ENCODE results near the gene ABHD17C. TPM values are rescaled to one million over a fixed set of nuclear protein-coding genes. Genes with fewer than 3 reads are reported as not detected.
A peak's percentile ranks its signal among the peaks of the same experiment; 100 is the strongest.

ABHD17C gene
- total RNA-seq, 2 donors from 2014 or later: 4.5 to 10.0 TPM

DNA sequence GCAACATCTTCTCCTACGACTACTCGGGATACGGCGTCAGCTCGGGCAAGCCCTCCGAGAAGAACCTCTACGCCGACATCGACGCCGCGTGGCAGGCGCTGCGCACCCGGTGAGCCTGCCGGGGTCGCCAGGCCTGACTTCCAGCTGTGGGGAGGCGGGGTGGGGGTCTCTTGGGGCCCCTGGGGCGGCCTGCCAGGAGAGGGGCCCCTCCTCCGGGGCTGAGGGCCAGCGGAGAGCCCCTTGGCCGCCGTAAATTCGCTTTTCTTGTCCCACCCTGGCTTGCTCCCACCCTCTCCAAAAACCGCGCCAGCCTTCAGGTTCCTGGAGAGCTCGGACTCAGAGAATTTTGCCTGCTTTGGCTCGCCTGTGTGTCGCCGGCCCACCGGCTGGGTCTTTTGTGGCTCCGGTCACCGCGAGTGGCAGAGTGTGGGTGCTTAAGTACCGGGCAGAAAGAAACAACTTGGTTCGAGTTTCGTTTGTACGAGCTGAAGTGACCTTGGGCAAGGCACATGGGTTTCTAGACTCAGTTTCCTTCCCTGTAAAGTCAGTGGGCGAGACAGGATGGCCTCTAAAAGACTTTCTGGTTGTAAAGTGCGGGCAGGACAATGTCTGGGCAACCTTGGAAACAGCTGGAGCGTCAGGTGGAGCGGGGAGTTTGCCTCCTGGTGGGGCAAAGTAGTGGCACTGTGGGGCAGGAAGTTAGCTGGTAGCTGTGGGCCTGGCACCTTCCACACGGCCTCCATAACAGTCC, 976 bp downstream of the ABHD17C start:
- no peaks in the 10 kb centered on the region for H3K36me3 Mint-ChIP-seq
- no peaks in the 10 kb centered on the region for H3K9me3 Mint-ChIP-seq
- H3K27ac Mint-ChIP-seq: peak overlapping the region; percentile 56 to 67
- H3K4me1 Mint-ChIP-seq (ENCODE audit: low read depth in 2 of 2): peaks cover 15 to 25% of the 10 kb centered on the region in 2 donors
- H3K4me3 Mint-ChIP-seq: peak overlapping the region; percentile 92
- peaks cover 0 to 5% of the 10 kb centered on the region in 2 donors for H3K27me3 Mint-ChIP-seq
- DNase-seq (ENCODE audit: low spot score) (no peak), ATAC-seq (no peak)

DNA sequence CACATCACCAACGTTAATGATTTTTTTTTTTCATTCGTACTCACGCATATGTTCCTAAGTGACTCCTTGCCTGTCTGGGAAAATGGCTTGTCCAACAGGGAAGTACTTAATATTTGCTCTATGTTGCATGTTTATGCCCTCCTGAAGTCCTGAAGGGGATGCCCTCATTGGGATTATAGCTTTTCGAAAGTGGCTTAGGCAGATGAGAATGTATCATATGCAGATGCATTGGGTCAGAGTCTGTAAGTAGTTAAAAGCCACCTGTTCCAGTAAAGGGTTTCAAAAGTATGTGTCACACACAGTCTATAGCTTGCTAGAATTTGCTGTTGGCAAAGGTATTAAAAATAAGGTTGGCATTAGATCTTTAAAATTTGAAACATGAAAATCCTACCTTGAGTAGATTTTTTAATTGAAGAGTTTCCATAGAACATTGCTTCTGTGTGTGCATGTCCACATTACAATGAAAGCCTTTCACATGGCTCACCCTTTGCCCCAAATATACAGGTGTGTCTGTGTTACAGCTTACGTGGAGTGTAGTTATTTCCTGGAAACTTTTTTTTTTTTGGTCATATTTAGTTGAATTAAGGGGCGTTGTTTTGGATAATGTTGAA, 2.1 kb downstream of the ABHD17C start:
- H3K4me3 Mint-ChIP-seq: peak overlapping the region; percentile 92
- ATAC-seq: no peak
- no peaks in the 10 kb centered on the region for H3K9me3 Mint-ChIP-seq

DNA sequence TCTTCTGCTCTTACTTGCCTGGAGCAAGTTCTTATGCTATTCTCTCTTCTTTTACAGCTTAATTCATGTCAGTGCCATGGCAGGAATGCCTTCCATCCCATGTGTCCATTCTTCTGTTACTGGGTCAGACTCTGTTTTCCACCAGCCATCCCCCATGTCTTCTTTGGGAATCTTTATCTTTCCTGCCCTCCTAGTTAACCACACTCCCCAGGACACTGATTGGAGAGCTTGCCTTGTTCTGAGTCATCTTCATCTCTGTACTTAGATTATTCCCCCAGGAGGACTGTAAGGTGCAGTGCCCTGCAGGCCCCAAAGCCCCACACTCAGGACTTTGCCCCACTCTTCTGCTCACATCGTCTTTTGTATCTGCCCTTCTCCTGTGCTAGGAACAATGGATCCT, 3.6 kb downstream of the ABHD17C start:
- H3K9me3 Mint-ChIP-seq: no peaks in the 10 kb centered on the region
- H3K36me3 Mint-ChIP-seq: no peaks in the 10 kb centered on the region
- ATAC-seq (no peak), DNase-seq (ENCODE audit: low spot score) (no peak)
- H3K4me3 Mint-ChIP-seq: peak overlapping the region; percentile 0
- H3K27me3 Mint-ChIP-seq: peaks cover 7 to 8% of the 10 kb centered on the region in 2 donors
- H3K4me1 Mint-ChIP-seq (ENCODE audit: low read depth in 2 of 2): peaks cover 15 to 25% of the 10 kb centered on the region in 2 donors
- no peak overlapping the region for H3K27ac Mint-ChIP-seq

More for the DNA sequence above, 2.1 kb downstream of the ABHD17C start:
- Mint-ChIP-seq H3K4me1 (ENCODE audit: low read depth in 2 of 2) (peaks cover 15 to 25% of the 10 kb centered on the region in 2 donors), H3K36me3 (no peaks in the 10 kb centered on the region), H3K27ac (peak overlapping the region in 1 of 2 donors; percentile 67), H3K27me3 (peaks cover 2 to 5% of the 10 kb centered on the region in 2 donors)
- DNase-seq (ENCODE audit: low spot score): no peak

DNA sequence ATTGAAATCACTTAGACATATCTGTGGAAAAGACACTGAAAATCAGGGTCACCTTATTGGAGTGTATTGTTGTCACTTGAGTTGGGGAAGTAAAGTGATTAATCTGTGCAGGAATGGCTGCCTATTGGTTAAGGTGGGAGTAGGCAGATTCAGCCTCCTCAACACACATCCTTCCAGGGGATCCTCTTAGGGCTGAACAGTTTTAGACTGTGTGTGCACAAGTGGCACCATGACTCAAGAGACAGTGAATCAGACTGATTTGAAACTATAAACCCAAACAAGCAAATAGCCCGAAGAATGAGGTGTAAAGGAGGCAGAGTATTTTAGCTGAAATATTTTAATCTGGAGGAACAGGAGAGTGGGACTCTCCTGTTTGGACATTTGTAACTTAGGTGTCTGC, 4.9 kb downstream of the ABHD17C start:
- peaks cover 7 to 10% of the 10 kb centered on the region in 2 donors for H3K27me3 Mint-ChIP-seq
- peaks cover 23% of the 10 kb centered on the region in 2 donors for H3K4me1 Mint-ChIP-seq (ENCODE audit: low read depth in 2 of 2)
- H3K27ac Mint-ChIP-seq: no peak overlapping the region
- DNase-seq (ENCODE audit: low spot score) (no peak), ATAC-seq (no peak)
- H3K4me3 Mint-ChIP-seq: no peak overlapping the region
- no peaks in the 10 kb centered on the region for H3K9me3 Mint-ChIP-seq
- H3K36me3 Mint-ChIP-seq: no peaks in the 10 kb centered on the region

DNA sequence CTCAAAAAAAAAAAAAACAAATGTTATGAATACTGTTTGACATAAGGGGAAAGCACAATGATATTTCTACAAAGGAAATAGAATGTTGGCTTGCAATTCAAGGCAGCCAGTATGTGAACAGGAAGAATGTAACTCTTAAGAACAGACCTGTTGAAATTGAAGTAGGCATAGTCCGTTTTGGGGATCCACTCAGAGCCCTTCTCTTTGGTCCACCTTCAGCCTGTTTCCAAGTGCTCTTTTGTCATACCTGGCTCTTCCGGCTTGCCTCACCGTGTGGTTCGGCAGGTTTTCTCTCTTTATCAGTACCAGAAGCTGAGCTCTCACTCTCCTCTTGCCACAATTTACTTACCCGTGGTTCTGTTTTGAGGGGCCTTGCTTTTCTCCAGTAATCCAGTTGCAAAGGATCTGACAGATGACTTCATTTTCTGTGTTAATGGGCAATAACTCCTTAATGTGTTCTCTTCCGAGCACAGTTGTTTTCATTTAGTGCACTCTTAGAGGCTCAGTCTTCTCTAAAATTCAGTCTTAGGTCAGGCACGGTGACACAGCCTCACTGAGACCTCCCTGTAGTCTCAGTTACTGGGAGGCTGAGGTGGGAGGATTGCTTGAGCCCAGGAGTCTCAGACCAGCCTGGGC, 6.7 kb downstream of the ABHD17C start:
- H3K36me3 Mint-ChIP-seq: no peaks in the 10 kb centered on the region

DNA sequence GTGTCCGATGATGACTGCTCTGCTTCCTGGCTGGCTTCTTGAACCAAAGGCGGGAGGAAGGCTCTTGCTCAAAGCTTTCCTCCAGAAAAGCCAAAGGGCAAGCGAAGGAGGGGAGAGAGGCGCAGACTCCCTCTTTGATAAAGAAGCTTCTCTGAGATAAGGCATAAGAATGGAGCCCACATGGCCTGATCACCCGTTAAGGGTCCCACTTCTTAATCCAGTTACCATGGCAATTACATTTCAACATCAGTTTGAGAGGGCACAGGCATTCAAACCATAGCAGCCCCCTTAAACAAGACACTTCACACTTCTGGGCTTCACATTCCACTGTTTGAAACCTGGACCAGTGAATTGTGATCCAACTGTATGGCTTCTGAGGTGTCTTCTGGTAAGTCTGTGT, 8.0 kb downstream of the ABHD17C start:
- peaks cover 7 to 16% of the 10 kb centered on the region in 2 donors for H3K27me3 Mint-ChIP-seq
- ATAC-seq: no peak
- peaks cover 8 to 11% of the 10 kb centered on the region in 2 donors for H3K4me1 Mint-ChIP-seq (ENCODE audit: low read depth in 2 of 2)
- H3K9me3 Mint-ChIP-seq: no peaks in the 10 kb centered on the region
- no peak overlapping the region for H3K27ac Mint-ChIP-seq
- no peak for DNase-seq (ENCODE audit: low spot score)
- no peak overlapping the region for H3K4me3 Mint-ChIP-seq
- H3K36me3 Mint-ChIP-seq: no peaks in the 10 kb centered on the region

More for the DNA sequence above, 6.7 kb downstream of the ABHD17C start:
- no peak overlapping the region for H3K4me3 Mint-ChIP-seq
- peaks cover 7 to 16% of the 10 kb centered on the region in 2 donors for H3K27me3 Mint-ChIP-seq
- H3K4me1 Mint-ChIP-seq (ENCODE audit: low read depth in 2 of 2): peaks cover 16 to 18% of the 10 kb centered on the region in 2 donors
- ATAC-seq (no peak), DNase-seq (ENCODE audit: low spot score) (no peak)
- no peak overlapping the region for H3K27ac Mint-ChIP-seq
- no peaks in the 10 kb centered on the region for H3K9me3 Mint-ChIP-seq

DNA sequence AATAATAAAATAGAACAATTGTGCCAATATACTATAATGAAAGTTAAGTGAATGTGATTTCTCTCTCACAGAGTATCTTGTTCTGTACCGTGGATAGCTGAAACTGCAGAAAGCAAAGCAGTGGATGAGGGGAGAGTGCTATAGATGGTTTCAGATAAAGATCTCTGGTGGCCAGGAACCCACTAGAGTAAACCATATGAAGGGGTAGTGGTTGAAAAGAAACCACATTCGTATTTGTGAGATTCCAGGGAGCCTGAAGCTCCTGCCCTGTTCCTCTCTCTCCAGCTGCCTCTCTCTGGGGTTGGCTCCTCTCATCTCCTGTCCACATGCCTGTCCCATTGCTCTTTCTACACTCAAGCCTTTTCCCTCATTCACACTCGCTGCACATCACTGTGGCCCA, 8.9 kb downstream of the ABHD17C start:
- no peak overlapping the region for H3K4me3 Mint-ChIP-seq
- ATAC-seq (no peak), DNase-seq (ENCODE audit: low spot score) (no peak)
- H3K4me1 Mint-ChIP-seq (ENCODE audit: low read depth in 2 of 2): peaks cover 6 to 8% of the 10 kb centered on the region in 2 donors
- peaks cover 7 to 11% of the 10 kb centered on the region in 2 donors for H3K27me3 Mint-ChIP-seq
- no peaks in the 10 kb centered on the region for H3K9me3 Mint-ChIP-seq
- H3K27ac Mint-ChIP-seq: no peak overlapping the region
- no peaks in the 10 kb centered on the region for H3K36me3 Mint-ChIP-seq

DNA sequence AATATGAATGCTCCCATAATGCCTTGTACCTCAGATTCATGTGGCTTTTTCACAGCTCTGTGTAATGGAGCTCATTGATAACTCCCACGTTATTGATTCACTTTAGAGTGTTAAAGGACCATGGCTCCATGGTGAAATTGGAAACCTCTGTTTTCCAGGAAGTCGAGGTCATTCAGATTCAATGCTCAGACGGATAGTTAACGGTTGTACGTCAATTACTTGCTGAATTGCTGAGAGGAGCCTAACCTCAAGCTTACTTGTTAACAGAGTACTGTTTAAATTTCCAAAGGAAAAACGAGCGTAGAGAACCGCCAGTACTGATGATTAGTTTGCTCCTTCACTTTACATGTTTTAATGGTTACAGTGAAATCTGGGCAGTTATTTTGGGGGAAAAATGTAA, 11.1 kb downstream of the ABHD17C start:
- ATAC-seq: no peak
- Mint-ChIP-seq H3K27ac (no peak overlapping the region), H3K4me3 (no peak overlapping the region), H3K4me1 (ENCODE audit: low read depth in 2 of 2) (peaks cover 22 to 25% of the 10 kb centered on the region in 2 donors), H3K36me3 (no peaks in the 10 kb centered on the region), H3K9me3 (no peaks in the 10 kb centered on the region), H3K27me3 (peaks cover 7 to 11% of the 10 kb centered on the region in 2 donors)
- no peak for DNase-seq (ENCODE audit: low spot score)

DNA sequence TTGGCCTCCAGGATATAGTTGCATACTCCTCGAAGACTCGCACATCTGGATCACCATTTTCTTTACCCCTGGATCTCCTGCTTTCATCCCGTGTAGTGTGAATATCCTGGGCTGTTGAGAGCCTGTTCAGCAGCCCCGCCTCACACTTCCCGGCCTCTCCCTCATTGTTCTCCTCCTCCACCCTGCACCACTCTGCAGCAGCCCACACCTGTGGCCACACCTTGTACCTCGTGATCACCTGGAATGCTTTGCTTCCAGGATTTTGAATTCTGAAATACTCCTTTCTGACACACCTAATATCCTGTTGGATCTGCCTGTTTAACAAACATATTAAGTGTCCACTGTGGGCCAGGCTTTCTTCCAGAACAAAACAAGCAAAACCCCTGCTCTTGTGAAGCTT, 14.4 kb downstream of the ABHD17C start:
- H3K4me1 Mint-ChIP-seq (ENCODE audit: low read depth in 2 of 2): peaks cover 29 to 30% of the 10 kb centered on the region in 2 donors
- H3K9me3 Mint-ChIP-seq: no peaks in the 10 kb centered on the region
- DNase-seq (ENCODE audit: low spot score): no peak
- H3K4me3 Mint-ChIP-seq: no peak overlapping the region
- H3K27me3 Mint-ChIP-seq: peaks cover 0 to 6% of the 10 kb centered on the region in 2 donors
- H3K36me3 Mint-ChIP-seq: no peaks in the 10 kb centered on the region
- H3K27ac Mint-ChIP-seq: no peak overlapping the region
- ATAC-seq: no peak

DNA sequence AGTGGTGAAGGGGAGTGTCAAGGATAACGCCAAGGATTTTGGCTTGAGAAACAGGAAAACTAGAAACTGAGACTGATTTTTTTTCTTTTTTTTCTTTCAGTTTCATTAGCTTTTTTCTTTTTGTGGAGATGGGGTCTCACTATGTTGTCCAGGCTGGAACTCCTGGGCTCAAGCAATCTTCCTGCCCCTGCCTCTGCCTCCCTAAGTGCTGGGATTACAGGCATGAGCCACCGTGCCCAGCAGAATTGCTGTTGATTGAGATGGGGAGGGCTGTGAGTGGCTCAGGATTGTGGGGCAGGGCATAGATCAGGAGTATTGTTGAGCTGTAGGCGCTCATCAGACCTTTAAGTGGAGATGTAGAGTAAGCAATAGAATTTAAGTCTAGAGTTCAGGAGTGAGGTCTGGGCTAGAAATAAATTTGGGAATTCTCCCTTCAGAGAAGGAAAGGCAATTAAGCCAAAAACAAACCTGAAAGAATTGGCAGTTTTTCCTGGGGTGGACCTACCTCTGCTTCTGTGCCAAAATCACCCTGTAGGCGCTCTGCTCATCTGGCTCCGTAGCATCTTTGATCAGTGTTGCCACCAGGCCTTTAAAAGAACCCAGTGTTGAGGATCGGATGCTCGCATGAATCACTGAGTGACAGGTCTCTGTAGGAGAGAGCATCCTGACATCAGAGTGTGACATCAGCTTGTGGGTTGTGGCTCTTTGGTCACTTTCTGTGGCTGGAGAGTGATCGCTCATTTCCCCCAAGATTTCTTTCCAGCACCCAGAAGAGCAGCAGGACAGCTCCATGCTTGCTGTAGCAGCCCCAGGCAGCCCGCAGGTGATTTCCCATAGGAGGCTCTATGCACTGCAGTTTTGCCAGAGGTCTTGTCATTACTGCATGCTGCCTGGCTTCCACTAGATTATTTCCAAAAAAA, 15.8 kb downstream of the ABHD17C start:
- H3K36me3 Mint-ChIP-seq: no peaks in the 10 kb centered on the region
- DNase-seq (ENCODE audit: low spot score) (no peak), ATAC-seq (peak; percentile 92 to 93)
- H3K4me1 Mint-ChIP-seq (ENCODE audit: low read depth in 2 of 2): peaks cover 29 to 30% of the 10 kb centered on the region in 2 donors
- no peaks in the 10 kb centered on the region for H3K9me3 Mint-ChIP-seq
- peak overlapping the region; percentile 6 for H3K4me3 Mint-ChIP-seq
- H3K27ac Mint-ChIP-seq: peak overlapping the region in 1 of 2 donors; percentile 53
- peaks cover 0 to 3% of the 10 kb centered on the region in 2 donors for H3K27me3 Mint-ChIP-seq

DNA sequence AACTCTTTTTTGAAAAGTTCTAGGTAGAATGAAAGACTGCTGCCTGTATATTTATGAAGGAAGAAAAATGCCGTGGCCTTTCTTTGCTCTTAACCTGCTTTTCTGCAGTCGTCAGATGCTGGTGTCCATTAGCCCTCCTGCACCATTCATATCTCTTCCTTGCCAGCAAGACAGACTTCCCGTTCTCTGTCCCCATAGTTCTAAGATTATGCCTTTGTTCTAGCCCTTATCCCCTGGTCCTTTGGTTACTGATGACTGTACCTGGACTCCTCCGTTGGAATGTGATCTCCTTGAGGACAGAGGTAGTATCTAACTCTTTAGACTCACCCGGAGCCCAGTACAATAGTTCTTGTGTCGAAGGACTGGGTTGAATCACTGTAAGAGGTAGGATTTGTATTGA, 16.8 kb downstream of the ABHD17C start:
- DNase-seq (ENCODE audit: low spot score) (no peak), ATAC-seq (no peak)
- no peaks in the 10 kb centered on the region for H3K9me3 Mint-ChIP-seq
- peaks cover 29 to 30% of the 10 kb centered on the region in 2 donors for H3K4me1 Mint-ChIP-seq (ENCODE audit: low read depth in 2 of 2)
- no peaks in the 10 kb centered on the region for H3K27me3 Mint-ChIP-seq
- no peak overlapping the region for H3K4me3 Mint-ChIP-seq
- peak overlapping the region in 1 of 2 donors; percentile 24 for H3K27ac Mint-ChIP-seq
- H3K36me3 Mint-ChIP-seq: no peaks in the 10 kb centered on the region

DNA sequence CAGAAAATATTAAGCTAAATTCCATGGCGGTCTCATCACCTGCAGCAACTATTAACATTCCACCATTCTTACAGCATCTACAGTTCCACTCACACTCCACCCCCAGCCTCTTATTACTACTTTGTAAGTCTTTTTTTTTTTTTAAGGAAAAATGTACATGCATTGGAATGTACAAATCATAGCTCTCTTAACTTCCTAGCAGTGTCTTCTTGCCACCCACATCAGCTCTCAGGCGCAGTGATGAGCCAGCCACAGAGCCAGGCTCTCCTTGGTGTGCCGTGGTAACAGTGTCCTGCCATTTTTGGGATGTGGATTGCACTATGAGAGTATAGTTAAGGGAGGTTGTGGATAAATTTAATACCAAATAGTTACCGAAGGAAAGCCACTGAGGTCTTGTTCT, 17.8 kb downstream of the ABHD17C start:
- Mint-ChIP-seq H3K27me3 (no peaks in the 10 kb centered on the region), H3K27ac (no peak overlapping the region), H3K4me1 (ENCODE audit: low read depth in 2 of 2) (peaks cover 29 to 30% of the 10 kb centered on the region in 2 donors), H3K9me3 (no peaks in the 10 kb centered on the region), H3K36me3 (no peaks in the 10 kb centered on the region), H3K4me3 (no peak overlapping the region)
- DNase-seq (ENCODE audit: low spot score) (no peak), ATAC-seq (no peak)

DNA sequence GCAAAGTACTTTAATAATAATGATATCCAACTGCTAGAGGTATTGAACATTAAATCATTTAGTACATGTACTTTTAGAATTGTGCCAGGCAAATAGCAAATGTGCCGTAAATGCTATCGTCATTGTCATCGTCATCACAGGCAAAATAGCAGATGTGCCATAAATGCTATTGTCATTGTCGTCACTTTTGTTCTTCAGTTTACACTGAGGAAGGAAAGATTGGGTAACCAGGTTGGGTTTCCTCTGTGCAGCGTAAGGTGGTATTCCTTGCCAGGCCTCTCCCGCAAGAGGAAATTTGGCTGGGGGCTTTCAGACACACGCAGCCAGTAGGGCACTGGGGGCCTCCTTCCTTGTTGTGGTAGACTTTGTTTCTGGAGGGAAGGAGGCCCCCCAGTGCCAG, 26.4 kb downstream of the ABHD17C start:
- Mint-ChIP-seq H3K4me1 (ENCODE audit: low read depth in 2 of 2) (no peaks in the 10 kb centered on the region), H3K27ac (no peak overlapping the region), H3K36me3 (no peaks in the 10 kb centered on the region), H3K4me3 (no peak overlapping the region), H3K9me3 (no peaks in the 10 kb centered on the region), H3K27me3 (no peaks in the 10 kb centered on the region)
- ATAC-seq: no peak
- no peak for DNase-seq (ENCODE audit: low spot score)
